Astrocyte of the cerebellum (primary cell): ENCODE results near the gene TM9SF1.
A peak's percentile ranks its signal among the peaks of the same experiment; 100 is the strongest.
"Not testable (repeated sequence)": the region's sequence is repeated elsewhere in the genome, so short reads cannot be mapped to it uniquely, and the experiment has no call there.

Experiments used
- DNase-seq: peaks from one replicate; pipeline ENCODE4 v3.0.0-alpha.2; 2011; ENCODE audit warnings: low read depth
- H3K4me3 ChIP-seq: 2 replicates; pipeline ENCODE4 v1.5.1; 2011; ENCODE audit warnings: mild to moderate bottlenecking, low read depth, low read length, moderate library complexity
- in situ Hi-C: cut with HindIII; loops from 2 replicates; pipeline ENCODE4 v1.10.0; 2017; ENCODE audit warnings: low sequenced_read_pairs
- TF ChIP-seq, protein P1 (sequence below): IDR thresholded peaks from 2 replicates; pipeline ENCODE4 v1.5.1; 2012; ENCODE audit warnings: low read length, low read depth, moderate library complexity, mild to moderate bottlenecking; ENCODE audit errors: missing control alignments

The TM9SF1 gene

DNA sequence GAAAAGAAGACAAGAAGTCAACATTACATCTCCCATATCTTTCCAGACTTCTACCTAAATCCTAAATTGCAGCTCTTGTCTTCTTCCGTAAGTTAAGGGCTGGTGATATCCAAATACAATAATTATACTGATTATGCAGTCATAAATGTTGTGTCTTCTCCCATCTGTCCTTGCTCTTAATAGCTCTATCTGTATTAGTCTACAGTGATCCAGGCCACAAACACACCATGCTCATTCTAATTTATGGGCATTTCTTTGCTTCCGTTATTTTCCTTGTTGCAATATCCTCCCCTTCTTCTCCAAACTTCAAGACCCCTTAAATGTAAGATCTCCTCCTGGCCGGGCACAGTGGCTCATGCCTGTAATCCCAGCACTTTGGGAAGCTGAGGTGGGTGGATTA lies 24.3 kb upstream of the TM9SF1 start:
- in situ Hi-C loops, result no loop called here
- H3K4me3 ChIP-seq, result no peak overlapping the region
- DNase-seq, result no peak
- TF ChIP-seq, protein P1, sequence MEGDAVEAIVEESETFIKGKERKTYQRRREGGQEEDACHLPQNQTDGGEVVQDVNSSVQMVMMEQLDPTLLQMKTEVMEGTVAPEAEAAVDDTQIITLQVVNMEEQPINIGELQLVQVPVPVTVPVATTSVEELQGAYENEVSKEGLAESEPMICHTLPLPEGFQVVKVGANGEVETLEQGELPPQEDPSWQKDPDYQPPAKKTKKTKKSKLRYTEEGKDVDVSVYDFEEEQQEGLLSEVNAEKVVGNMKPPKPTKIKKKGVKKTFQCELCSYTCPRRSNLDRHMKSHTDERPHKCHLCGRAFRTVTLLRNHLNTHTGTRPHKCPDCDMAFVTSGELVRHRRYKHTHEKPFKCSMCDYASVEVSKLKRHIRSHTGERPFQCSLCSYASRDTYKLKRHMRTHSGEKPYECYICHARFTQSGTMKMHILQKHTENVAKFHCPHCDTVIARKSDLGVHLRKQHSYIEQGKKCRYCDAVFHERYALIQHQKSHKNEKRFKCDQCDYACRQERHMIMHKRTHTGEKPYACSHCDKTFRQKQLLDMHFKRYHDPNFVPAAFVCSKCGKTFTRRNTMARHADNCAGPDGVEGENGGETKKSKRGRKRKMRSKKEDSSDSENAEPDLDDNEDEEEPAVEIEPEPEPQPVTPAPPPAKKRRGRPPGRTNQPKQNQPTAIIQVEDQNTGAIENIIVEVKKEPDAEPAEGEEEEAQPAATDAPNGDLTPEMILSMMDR, result no peak

DNA sequence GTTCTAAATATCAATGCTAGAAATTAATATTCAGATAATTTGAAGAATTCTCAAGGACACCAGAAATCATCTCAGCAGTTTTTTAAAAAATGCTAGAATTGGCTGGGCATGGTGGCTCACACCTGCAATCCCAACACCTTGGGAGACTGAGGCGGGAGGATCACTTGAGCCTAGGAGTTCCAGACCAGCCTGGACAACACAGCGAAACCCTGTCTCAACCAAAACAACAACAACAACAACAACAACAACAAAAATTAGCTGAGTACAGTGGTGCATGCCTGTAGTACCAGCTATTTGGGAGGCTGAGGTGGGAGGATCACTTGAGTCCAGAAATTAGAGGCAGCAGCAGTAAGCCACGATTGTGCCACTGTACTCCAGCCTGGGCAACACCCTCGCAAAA lies 23.8 kb upstream of the TM9SF1 start:
- DNase-seq, result no peak
- TF ChIP-seq, protein P1, result no peak
- in situ Hi-C loops, result no loop called here
- no peak overlapping the region for H3K4me3 ChIP-seq

DNA sequence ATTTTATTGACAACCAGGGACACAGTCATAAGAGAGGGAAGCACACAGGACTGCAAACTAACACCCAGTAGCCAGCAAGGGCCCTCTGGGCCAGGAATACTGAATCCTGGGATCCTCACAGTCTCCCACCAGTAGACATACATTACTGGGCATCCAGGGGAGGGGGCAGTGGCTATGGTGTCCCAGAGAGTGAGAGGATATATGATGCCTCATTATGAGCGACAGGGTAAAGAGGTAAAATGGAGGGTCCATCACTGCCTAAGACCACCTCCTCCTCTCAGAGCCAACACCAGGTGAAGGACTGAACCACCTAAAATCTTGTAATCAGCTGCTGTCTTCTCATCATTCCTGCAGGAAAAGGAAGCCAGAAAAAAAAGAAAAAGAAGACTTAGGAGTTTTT lies 21.6 kb upstream of the TM9SF1 start:
- H3K4me3 ChIP-seq, DNase-seq, in situ Hi-C loops: not testable (repeated sequence)

DNA sequence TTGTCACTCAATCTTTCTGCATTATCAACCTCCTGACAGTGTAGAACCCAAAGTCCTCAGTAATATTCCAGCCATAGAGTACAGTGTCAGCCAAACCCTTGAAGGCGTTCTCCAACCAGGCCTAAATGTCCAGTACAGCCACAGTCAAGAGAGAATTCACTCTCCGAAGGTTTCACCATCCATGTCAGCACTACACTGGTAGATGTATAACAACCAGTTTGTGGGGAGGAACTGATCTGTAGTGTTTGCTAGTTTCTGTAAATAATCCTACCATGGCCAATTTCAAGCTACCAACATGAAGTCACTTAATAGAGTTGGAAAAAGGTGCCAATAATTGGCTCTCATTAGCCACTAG lies 21.1 kb upstream of the TM9SF1 start:
- TF ChIP-seq, protein P1, result no peak
- in situ Hi-C loops, result no loop called here
- no peak for DNase-seq
- H3K4me3 ChIP-seq, result peak overlapping the region; percentile 88

DNA sequence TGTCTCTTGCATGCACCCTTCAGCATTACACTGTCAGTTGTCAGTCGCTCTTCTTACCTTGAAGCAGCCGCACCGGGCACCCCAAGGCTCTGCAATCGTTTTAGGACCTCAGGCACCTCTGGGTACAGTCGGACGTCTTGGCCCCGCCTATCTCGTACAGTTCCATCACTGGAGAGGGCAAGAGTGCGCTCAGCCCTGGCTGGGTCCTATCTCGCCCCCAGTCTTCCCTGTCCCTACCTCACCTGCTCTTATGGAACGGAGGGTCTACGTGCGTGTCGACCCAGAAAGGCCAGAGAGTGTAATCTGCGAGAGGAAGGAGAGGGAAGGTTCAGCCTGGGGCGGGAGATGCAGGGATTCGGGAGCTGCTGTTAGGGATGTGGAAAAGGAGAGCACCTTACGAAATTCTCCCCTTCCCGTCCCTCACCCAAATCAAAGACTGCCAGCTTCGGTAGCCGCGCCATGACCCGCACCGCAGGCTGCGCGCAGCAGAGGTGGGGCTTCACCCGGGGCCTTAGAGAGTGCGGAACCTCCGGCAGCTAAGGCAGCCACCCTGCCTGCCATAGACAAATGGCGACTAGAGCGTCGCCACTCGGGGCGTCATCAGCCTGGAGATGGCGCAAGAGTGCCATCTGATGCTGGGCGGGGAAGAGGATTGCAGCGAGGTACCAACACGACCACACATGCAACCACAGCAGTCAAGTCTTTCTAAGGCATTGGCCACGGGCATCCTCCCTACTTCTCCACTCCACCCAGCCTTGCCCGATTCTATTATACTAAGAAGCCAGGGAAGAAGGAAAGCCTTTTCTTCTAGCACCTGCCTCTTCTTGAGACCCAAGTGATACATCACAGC lies 20.5 kb upstream of the TM9SF1 start, which contains the start of gene MDP1:
Gene MDP1, minus strand, starts transcription at position 572 of the 850 bp plus-strand sequence. Its CDS starts 111 bp downstream, at position 461.
- TF ChIP-seq, protein P1, result peak; percentile 60
- DNase-seq, result peak; percentile 47
- in situ Hi-C loops, result no loop called here
- peak within 1 kb of the TSS; percentile 88 for H3K4me3 ChIP-seq

DNA sequence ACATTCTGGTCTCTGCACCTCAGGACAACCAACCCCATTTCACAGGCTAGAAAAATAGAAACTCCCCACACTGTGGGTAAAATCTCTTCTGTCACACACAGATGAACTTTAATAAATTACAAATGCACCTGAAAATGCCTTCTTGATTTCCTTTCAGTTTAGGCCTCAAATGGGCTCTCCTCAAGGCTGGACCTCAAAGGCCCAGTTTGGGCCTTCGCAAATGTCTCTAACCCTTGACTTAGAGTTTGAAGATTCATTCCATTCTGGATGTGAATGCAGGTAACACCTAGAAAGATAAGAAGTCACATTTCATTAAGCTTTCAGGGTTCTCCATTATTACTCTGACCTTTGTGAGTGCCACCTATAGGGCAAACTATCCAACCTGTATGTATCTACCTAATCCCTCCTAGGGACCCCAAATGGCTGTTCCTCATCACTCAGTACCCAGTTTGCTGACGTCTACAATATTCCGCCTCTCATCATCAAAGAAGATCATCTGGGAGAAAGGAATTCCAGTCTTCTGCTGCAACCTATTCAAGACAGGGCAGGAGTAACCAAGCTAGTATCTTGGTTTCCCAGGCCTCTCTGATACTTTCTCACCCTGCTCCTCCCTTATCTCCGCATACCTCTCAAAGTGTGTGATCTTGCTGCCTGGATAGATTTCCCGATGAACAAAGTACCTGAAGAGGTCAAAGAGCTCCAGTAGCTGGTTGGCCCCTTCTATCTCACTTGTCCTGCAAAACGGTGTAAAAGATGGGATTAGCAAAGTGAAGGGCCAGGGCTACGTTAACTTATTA lies 18.8 kb upstream of the TM9SF1 start:
- no peak for DNase-seq
- H3K4me3 ChIP-seq, result peak overlapping the region; percentile 74
- TF ChIP-seq, protein P1, result no peak
- in situ Hi-C loops, result no loop called here
